ENCODE results near the gene ENTPD2.

ENTPD2 gene

DNA sequence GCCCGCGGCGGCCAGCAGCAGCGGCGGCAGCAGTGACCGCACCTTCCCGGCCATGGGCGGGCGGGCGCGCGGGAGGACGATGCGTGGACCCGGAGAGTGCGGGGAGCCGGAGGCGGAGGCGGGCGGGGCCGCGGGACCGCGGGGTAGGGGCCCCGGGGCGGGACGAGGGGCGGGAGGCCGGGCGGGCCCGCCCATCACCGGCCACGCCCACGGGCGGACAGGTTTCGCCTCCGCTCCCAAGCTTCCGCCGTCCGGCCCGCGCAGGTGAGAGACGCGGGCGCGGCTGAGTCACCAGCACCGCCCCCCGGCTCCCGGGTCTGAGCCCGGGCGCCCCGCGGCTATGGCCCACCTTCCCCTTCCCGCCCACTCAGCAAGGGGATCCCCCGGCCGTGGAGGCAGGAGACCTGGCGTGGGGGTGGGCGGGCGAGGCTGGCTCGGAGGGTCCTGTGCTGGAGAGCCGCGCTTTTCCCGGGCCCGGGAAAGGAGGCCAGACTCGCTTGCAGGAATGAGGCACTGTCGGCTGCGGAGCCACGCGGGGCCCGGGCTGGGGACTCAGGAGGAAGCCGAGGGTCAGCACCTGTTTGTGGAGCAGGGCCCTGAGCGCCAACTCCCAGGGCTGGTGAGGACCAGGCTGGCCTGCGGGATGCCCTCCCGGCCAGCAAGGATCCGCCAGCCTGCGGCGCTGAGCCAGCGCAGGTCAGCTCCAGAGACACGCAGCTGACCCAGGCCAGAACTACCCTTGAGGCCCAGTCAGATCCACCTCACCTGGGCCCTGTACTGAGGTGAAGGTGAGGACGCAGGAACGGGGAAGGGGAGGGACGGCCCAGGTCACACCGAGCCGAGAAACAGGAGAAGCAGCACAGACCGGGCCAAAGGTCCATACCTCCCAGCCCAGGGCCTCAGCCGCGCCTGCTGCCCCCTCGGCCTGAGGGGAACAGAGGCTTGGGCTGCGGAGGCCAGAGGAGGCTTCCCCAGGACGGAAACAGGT lies at the start of gene ENTPD2:
Gene ENTPD2 (minus strand): TSS at position 118 of the 988 bp plus-strand sequence. CDS start 64 bp downstream, at position 54.
- no peak for DNase-seq

GRCh38 chr9:137103206-137103999 lies 49.5 kb upstream of the ENTPD2 start:
- no peak for DNase-seq

GRCh38 chr9:137099231-137099630 lies 45.4 kb upstream of the ENTPD2 start:
- no peak for DNase-seq

GRCh38 chr9:137097761-137098462 lies 44.1 kb upstream of the ENTPD2 start:
- DNase-seq, result no peak

DNA sequence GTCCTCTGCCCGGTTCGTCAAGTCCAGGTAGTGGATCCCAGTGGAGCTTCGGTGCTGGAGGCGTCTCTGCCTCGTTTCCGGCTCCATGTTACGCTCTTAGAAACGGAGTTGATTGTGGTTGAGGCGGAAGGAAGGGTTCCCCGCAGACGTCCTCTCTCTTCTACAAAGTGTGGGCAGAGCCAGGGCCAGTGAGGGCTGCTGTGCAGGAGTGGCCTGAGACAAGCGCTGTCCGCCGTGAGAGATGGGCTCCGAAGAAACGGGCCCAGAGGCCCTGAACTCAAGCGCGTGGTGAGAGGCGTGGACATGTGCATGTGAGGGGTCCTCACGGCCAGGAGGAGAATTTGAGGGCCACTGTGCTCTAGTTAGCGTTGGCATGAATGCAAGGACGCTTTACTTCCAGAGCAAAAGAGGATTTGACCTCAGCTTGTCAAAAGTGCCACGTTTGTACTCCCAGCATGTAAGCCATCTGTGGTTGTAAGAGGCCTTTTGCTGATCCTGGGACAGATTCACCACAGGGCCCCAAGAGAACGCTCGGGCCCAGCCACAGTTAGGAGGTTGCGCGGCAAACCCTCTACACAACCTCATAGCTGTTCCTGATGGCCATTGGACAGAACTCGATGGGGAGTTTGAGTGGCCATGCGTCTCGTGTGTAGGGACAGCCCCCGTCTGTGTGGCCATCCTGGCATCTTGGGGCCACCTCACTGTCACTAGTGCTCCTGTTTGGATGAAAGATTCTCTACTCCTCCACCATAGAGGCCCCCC lies 43.1 kb upstream of the ENTPD2 start:
- no peak for DNase-seq

- no peak for DNase-seq
Measured at GRCh38 chr9:137095664-137096517, 42.0 kb upstream of the ENTPD2 start.

DNA sequence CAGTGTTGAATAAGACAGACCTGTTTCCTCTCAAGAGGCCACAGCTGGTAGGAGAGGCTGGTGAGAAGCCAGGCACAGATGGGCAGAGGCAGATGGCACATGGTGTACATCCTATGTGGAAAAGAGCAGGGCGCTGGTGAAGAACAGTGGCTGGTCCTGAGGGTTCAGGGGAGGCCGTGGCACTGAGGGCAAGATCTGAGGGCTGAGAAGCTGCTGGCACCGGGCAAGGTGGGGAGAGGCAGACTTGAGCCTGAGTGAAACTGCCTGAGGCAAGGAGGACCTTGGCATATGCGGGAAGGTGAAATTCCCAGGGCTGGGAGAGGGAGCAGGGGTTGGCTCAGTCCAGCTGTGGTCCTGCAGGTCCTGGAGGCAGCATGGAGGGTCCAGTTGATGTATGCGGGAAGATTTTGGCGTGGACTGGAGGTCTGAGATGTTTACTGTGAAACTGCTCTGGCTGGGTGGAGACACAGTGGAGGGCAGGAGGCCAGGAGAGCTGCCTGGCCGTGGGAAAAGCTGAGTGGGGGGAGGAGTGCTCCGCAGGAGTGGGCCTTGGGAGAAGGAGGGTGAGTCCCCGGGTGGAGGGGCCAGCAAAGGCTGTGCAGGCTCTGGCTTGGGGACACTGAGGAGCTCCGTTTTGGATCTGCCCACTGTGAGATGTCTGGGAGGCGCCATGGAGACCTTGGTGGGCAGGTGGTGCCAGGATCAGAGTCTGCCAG lies 35.5 kb upstream of the ENTPD2 start:
- DNase-seq, result no peak

DNA sequence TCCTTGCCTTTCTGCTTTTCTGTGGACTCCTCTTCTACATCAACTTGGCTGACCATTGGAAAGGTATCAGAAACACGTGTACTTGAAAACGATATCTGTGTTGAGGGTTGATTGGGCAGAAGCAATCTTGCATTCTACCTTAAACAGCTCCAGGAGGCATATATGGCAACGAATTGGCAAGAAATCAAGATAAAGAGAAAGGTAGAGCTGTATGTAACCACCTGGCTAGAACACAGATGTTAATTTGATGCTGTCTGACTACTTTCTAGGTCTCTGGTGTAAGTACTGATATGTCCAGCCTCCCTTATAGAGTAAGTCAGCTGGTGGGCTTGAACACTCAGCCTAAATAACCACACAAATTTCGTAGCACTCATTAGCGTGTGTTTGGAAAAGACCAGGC lies 34.3 kb upstream of the ENTPD2 start:
- no peak for DNase-seq

DNA sequence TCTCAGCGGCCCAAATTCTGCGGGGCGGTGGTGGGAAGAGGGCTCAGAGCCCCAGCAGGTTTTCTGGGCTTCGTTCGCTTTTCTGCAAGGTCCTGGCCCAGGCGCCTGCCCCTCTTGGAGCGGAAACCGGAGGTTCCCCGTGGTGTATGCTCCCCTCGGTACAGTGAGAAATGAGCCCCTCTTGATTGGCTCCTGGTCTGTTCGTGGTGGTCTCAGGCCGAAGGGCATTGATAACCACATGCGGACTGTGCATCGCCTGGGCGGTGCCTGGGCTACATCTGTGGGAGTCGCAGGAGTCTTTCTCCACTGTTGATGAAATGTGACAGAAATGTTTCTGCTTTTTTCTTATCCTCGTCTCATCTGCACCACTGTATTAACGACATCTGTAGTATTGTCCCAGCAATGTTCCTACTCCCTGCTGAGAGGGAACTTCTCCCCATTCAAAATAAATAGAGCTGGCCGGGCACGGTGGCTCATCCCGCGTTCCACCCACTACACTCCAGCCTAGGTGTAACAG lies 33.6 kb upstream of the ENTPD2 start:
- peak in 1 of 3 donors; percentile 30 for DNase-seq

DNA sequence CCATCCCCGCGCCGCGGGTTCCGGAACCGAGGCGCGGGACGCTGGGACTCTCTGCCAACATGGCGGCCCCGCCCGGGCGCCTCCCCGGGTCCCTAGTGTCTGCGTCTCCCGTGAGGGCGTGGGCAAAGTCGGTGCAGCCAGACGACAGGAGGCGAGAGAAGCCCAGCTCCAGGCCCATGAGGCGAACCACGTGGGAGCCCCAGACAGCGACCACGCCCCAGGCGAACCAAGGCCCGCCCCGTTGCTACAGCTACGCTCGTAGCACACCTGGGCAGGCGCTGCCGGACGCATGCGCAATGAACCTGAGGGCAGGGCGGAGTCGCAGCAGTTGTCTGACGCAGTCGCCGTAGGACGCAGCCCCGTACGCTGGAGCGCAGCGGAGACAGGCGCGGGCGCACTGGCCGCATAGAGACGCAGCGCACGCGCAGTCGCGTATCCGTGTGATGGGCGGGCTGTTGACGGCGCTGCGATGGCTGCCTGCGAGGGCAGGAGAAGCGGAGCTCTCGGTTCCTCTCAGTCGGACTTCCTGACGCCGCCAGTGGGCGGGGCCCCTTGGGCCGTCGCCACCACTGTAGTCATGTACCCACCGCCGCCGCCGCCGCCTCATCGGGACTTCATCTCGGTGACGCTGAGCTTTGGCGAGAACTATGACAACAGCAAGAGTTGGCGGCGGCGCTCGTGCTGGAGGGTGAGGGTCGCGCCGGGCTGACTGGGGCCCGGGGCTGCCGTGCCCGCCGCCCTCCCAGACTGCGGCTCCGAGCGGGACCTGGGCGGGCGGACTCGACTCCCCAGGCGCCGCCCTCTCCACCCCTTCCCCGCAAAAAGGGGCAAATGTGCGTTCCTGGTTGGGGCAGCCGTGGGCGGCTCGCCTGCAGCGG lies 32.9 kb upstream of the ENTPD2 start, which contains the start of gene MAN1B1:
Gene MAN1B1 (plus strand): TSS at position 455 of the 878 bp plus-strand sequence. CDS start 15 bp downstream, at position 470.
- DNase-seq, result peak; percentile 99

GRCh38 chr9:137085920-137086530 lies 32.2 kb upstream of the ENTPD2 start:
- peak; percentile 45 to 49 (median 47) for DNase-seq

DNA sequence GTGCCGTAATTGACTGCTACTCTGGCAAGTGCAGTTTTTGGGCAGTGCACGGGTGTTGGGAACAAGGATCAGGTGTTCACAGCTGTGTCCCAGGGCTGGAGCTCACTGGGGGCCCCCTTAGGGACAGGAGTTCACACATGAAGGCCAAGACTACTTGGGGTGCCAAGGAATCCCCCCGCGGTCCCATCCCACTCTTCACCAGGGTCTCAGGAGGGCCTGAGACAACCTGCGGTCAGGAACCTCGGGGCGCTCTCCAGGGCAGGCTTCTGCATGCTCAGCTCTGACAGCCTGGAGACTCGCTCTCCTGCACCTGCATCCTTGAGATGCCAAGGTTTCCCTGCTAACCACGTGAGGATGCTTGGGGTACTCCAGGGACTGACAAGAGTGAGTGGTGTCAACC lies 30.7 kb upstream of the ENTPD2 start:
- no peak for DNase-seq

DNA sequence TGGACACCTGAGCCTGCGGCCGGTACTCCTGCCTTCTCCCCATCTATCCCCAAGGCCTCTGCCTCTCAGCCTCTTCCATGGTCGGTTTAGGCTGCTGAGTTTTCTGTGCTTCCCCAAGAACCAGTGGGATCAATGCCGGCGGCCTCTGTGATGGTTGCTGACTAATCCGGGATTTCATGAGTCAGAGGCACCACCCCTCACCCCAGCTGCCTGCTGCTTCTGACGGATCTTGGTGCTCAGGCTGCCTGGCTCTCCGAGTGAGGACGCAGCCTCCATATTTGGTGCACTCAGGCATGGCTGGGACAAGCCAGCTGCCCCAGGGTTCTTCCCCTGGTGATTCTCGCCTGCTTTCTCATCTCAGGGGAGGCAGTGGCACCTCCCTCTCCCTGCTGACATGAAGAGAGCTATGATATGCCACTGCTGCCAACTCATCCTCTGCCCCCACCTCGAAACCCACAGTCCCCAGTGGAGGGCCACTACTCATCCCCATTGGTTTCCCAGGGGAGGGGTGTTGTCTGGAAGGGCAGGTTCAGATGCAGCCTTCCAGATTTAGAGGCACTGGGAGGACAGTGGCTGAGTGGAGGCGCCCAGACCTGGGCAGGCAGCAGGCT lies 29.6 kb upstream of the ENTPD2 start:
- DNase-seq, result peak; percentile 86 to 91 (median 88)

- no peak for DNase-seq
Measured at GRCh38 chr9:137082925-137083290, 29.0 kb upstream of the ENTPD2 start.

DNA sequence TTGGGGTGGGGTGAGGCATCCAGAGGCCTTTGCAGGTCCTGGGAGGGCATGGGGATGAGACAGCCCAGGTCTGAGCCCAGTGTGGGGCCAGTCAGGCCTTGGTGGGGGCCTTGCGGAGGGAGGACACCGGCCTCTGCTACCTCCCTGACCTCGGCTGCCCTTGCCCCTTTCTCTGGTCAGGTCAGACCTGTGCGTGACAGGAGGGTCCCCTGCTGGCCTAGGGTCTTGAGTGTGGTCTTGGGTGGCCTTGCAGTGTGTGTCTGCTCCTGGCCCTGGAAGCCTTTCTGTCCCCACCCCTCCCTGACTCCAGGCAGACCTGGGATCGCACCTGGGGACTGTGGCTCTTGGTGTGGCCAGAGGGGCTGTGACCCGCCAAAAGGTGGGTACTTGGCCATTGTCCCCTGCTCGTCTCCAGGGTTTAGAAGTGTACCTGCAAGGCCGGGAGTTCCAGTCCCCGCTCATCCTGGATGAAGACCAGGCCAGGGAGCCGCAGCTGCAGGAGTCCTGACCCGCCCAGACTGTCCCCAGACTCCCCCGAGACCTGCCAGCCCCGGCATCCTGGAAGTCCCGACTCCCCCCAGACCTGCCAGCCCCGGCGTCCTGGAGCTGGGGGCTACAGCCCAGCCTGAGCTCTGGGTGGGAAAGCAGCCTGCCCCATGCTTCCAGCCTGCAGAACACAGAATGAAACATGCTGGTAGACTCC lies 28.5 kb upstream of the ENTPD2 start:
- no peak for DNase-seq

DNA sequence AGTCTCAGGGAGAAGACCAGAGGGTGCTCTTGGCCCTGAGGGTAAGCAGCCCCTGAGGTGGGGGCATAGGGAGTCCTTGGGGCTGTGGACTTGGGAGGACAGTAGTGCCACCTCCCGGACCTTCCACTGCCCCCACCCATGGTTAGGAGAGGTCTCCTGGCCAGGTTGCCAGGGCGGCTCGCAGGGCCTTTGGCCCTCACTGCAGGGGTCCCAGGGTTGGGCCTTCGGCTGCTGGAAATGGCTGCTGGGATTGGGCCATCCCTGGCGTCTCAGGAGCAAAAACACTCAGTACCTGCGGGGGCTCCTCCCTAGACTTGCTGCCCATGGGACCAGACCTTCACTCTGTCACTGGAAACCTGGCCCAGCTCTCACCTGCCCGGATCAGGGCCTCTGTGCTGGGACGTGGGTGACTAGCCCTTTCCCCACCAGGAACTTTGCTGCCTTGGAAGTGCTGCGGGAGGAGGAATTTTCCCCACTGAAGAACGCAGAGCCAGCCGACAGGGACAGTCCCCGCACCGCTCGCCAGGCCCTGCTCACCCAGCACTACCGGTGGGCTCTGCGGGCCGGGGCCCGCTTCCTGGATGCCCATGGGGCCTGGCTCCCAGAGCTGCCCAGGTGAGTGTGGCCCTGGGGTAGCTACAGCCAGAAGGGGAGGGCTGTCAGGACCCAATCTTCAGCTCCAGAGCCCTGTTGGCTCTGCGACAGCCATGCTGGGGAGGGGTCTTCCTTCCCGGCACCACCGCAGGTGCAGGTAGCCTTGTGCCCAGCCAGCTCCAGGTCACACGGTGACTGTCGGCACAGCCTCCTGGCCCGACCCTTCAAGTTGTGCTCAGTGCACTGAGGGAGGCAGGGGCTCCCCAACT lies 26.6 kb upstream of the ENTPD2 start:
- no peak for DNase-seq

DNA sequence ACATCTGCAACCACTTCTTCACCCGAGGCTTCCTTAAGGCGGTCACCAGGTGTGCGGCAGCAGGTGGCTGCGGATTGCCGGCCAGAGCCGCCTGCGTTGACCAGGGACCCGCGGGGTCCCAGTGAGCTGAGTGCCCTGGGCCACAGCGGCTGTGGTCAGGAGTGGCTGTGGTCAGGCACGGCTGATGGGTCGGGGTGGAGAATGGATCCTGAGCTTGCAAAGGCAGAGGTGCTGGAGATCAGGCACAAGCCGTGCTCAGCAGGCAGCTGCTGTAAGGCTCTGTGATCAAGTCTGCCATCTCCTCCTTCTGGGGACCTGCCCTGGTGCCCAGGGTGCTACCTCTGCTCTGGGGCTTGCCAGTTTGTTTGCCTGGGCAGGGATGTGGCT lies 25.5 kb upstream of the ENTPD2 start:
- DNase-seq, result no peak
